ENCODE data around the gene NEDD4.

The NEDD4 gene

GRCh38 chr15:56040081-56041035 lies 46.9 kb upstream of the NEDD4 start (continued):
- no peak for TF ChIP-seq ZNF560 (tag by site-specific recombination; IDR thresholded peaks at IDR 0.05; ENCODE audit: borderline replicate concordance)
- TF ChIP-seq YY1 (tag by site-specific recombination; IDR thresholded peaks at IDR 0.05) = no peak
- TF ChIP-seq MEIS1 (CRISPR knock-in tag; IDR thresholded peaks at IDR 0.05; ENCODE audit: borderline replicate concordance) = no peak
- TF ChIP-seq ZNF549 (tag by site-specific recombination; IDR thresholded peaks at IDR 0.05) = no peak
- TF ChIP-seq ZFP69B (tag by site-specific recombination; IDR thresholded peaks at IDR 0.05) = no peak
- no peak for TF ChIP-seq ZNF184 (tag by site-specific recombination; IDR thresholded peaks at IDR 0.05)
- TF ChIP-seq, protein P1, sequence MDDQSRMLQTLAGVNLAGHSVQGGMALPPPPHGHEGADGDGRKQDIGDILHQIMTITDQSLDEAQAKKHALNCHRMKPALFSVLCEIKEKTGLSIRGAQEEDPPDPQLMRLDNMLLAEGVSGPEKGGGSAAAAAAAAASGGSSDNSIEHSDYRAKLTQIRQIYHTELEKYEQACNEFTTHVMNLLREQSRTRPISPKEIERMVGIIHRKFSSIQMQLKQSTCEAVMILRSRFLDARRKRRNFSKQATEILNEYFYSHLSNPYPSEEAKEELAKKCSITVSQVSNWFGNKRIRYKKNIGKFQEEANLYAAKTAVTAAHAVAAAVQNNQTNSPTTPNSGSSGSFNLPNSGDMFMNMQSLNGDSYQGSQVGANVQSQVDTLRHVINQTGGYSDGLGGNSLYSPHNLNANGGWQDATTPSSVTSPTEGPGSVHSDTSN (CRISPR knock-in tag; IDR thresholded peaks at IDR 0.05) = no peak
- no peak for TF ChIP-seq ZNF792 (tag by site-specific recombination; IDR thresholded peaks at IDR 0.05)
- TF ChIP-seq ZNF473 (tag by site-specific recombination; IDR thresholded peaks at IDR 0.05) = no peak
- TF ChIP-seq, protein P2, sequence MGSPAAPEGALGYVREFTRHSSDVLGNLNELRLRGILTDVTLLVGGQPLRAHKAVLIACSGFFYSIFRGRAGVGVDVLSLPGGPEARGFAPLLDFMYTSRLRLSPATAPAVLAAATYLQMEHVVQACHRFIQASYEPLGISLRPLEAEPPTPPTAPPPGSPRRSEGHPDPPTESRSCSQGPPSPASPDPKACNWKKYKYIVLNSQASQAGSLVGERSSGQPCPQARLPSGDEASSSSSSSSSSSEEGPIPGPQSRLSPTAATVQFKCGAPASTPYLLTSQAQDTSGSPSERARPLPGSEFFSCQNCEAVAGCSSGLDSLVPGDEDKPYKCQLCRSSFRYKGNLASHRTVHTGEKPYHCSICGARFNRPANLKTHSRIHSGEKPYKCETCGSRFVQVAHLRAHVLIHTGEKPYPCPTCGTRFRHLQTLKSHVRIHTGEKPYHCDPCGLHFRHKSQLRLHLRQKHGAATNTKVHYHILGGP (tag by site-specific recombination; IDR thresholded peaks at IDR 0.05) = no peak; the same call in 1 of the 2 replicates
- TF ChIP-seq ZNF645 (tag by site-specific recombination; IDR thresholded peaks at IDR 0.05) = no peak
- TF ChIP-seq ZNF677 (tag by site-specific recombination; IDR thresholded peaks at IDR 0.05) = no peak
- TF ChIP-seq KLF8 (tag by site-specific recombination; IDR thresholded peaks at IDR 0.05) = peak; percentile 34; the same call in 1 of the 2 replicates
- TF ChIP-seq ZBTB6 (tag by site-specific recombination; IDR thresholded peaks at IDR 0.05) = no peak
- no peak for TF ChIP-seq OSR2 (tag by site-specific recombination; IDR thresholded peaks at IDR 0.05)
- no peak; the same call in 1 of the 2 replicates for TF ChIP-seq KLF9 (tag by site-specific recombination; IDR thresholded peaks at IDR 0.05; ENCODE audit: low read depth)
- no peak for TF ChIP-seq ZNF157 (tag by site-specific recombination; IDR thresholded peaks at IDR 0.05)
- TF ChIP-seq ZNF266 (tag by site-specific recombination; IDR thresholded peaks at IDR 0.05; ENCODE audit: low read depth) = no peak
- TF ChIP-seq, protein P3, sequence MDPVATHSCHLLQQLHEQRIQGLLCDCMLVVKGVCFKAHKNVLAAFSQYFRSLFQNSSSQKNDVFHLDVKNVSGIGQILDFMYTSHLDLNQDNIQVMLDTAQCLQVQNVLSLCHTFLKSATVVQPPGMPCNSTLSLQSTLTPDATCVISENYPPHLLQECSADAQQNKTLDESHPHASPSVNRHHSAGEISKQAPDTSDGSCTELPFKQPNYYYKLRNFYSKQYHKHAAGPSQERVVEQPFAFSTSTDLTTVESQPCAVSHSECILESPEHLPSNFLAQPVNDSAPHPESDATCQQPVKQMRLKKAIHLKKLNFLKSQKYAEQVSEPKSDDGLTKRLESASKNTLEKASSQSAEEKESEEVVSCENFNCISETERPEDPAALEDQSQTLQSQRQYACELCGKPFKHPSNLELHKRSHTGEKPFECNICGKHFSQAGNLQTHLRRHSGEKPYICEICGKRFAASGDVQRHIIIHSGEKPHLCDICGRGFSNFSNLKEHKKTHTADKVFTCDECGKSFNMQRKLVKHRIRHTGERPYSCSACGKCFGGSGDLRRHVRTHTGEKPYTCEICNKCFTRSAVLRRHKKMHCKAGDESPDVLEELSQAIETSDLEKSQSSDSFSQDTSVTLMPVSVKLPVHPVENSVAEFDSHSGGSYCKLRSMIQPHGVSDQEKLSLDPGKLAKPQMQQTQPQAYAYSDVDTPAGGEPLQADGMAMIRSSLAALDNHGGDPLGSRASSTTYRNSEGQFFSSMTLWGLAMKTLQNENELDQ (tag by site-specific recombination; IDR thresholded peaks at IDR 0.05; ENCODE audit: low read depth) = no peak
- TF ChIP-seq CTCF (tag by site-specific recombination; IDR thresholded peaks at IDR 0.05) = no peak
- TF ChIP-seq TRIM28 (IDR thresholded peaks at IDR 0.05; ENCODE audit: borderline replicate concordance, low read length) = peak; percentile 75; the same call in 1 of the 2 replicates
- no peak for TF ChIP-seq ZNF658 (tag by site-specific recombination; IDR thresholded peaks at IDR 0.05)
- TF ChIP-seq, protein P4, sequence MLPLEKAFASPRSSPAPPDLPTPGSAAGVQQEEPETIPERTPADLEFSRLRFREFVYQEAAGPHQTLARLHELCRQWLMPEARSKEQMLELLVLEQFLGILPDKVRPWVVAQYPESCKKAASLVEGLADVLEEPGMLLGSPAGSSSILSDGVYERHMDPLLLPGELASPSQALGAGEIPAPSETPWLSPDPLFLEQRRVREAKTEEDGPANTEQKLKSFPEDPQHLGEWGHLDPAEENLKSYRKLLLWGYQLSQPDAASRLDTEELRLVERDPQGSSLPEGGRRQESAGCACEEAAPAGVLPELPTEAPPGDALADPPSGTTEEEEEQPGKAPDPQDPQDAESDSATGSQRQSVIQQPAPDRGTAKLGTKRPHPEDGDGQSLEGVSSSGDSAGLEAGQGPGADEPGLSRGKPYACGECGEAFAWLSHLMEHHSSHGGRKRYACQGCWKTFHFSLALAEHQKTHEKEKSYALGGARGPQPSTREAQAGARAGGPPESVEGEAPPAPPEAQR (tag by site-specific recombination; IDR thresholded peaks at IDR 0.05) = 0 out of 2 replicates have a peak, but pooled peaks have one; percentile 68
- no peak for TF ChIP-seq KLF1 (tag by site-specific recombination; IDR thresholded peaks at IDR 0.05)
- no peak for TF ChIP-seq KLF7 (tag by site-specific recombination; IDR thresholded peaks at IDR 0.05; ENCODE audit: borderline replicate concordance)
- no peak for TF ChIP-seq ZNF747 (tag by site-specific recombination; IDR thresholded peaks at IDR 0.05)
- no peak for TF ChIP-seq ZNF23 (tag by site-specific recombination; IDR thresholded peaks at IDR 0.05; ENCODE audit: borderline replicate concordance)
- TF ChIP-seq ZNF341 (tag by site-specific recombination; IDR thresholded peaks at IDR 0.05; ENCODE audit: low read depth) = peak; percentile 84
- TF ChIP-seq ZBTB21 (tag by site-specific recombination; IDR thresholded peaks at IDR 0.05) = peak; percentile 87
